ENCODE data around the gene BABAM2. TPM values are rescaled to one million over a fixed set of nuclear protein-coding genes. Genes with fewer than 3 reads are reported as not detected.

The BABAM2 gene
- total RNA-seq, 1 experiment from 2014 or later, result 27.1 TPM

DNA sequence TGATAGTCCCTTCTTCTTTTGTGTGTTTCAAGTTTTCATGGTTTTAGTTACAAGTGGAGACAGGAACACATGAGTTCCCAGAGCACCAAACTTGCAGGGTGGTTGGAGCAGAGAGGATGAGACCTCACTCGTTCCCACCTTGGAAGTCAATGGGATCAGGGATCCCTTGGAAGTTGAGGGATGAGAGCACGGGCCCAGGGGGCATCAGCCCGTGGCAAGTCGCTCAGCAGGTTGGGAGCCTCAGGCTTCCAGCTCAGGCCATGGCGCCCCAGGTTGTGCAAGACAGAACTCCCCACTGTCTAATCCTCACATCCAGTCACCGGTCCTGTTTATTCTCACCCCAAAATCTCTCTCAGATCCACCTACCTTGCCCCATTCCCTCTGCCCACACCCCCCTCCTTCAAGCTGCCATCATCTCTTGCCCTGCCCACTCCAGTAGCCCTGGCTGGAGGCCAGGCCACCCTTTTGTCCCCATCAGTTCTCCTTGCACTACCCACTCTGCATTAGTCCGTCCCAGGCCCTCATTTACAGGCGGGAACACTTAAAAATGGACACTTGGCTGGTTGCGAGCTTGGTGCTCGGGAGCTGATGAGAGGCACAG is 464.5 kb downstream of the BABAM2 start:
- Histone ChIP-seq H3K9me3 (ENCODE audit: control insufficient read depth, low read depth, low read length) (no peaks in the 10 kb centered on the region), H3K79me1 (ENCODE audit: insufficient read depth, low read depth, low read length, poor library complexity, severe bottlenecking) (no peaks in the 10 kb centered on the region), H3K14ac (ENCODE audit: insufficient read depth, low read length) (no peak overlapping the region), H3K23ac (ENCODE audit: insufficient read length, low read depth, low read length) (no peak overlapping the region), H2AFZ (ENCODE audit: low read length) (no peak overlapping the region), H3K9ac (ENCODE audit: extremely low read depth, insufficient read length, low read length) (no peak overlapping the region), H3K4me2 (ENCODE audit: insufficient read depth, insufficient read length, low read length) (no peak overlapping the region), H3K4me1 (ENCODE audit: insufficient read depth, low read length) (no peaks in the 10 kb centered on the region), H2BK15ac (ENCODE audit: low read depth, low read length) (no peak overlapping the region), H3K27me3 (ENCODE audit: insufficient read depth, low read length) (no peaks in the 10 kb centered on the region), H2BK120ac (ENCODE audit: low read depth, low read length, poor library complexity, severe bottlenecking) (no peak overlapping the region), H3K56ac (ENCODE audit: insufficient read length, low read depth, low read length) (no peak overlapping the region), H4K20me1 (ENCODE audit: control insufficient read depth, insufficient read depth, insufficient read length) (no peaks in the 10 kb centered on the region), H3K23me2 (ENCODE audit: insufficient read length, low read depth, low read length, poor library complexity, severe bottlenecking) (no peaks in the 10 kb centered on the region), H4K5ac (ENCODE audit: insufficient read length, low read depth, low read length) (no peak overlapping the region), H2AK5ac (ENCODE audit: insufficient read length, low read length) (no peak overlapping the region), H4K91ac (ENCODE audit: insufficient read length, low read depth, low read length) (no peak overlapping the region), H2BK5ac (ENCODE audit: insufficient read length, low read length) (no peak overlapping the region), H2BK12ac (ENCODE audit: insufficient read length, low read depth, low read length) (no peak overlapping the region), H3K27ac (ENCODE audit: insufficient read length, low read depth, low read length) (no peak overlapping the region), H3T11ph (ENCODE audit: low read length) (no peak overlapping the region), H3K4ac (ENCODE audit: low read depth, low read length) (no peak overlapping the region), H4K8ac (replicated peaks; ENCODE audit: insufficient read length, low read depth, low read length) (no peak overlapping the region), H3K79me2 (ENCODE audit: insufficient read depth, low read length) (no peaks in the 10 kb centered on the region), H3K18ac (ENCODE audit: insufficient read length, low read depth, low read length) (no peak overlapping the region), H2BK20ac (ENCODE audit: low read depth, low read length, poor library complexity, severe bottlenecking) (no peak overlapping the region)
- DNase-seq, result no peak
- H3K27ac Mint-ChIP-seq, result peak overlapping the region in 1 of 3 experiments; percentile 57; a peak in 1 of 7 replicates
- H3K36me3 Mint-ChIP-seq (ENCODE audit: insufficient read depth in 1 of 3, low read depth in 3 of 3), result no peaks in the 10 kb centered on the region; a peak in 2 of 7 replicates
- TF ChIP-seq, protein P1, sequence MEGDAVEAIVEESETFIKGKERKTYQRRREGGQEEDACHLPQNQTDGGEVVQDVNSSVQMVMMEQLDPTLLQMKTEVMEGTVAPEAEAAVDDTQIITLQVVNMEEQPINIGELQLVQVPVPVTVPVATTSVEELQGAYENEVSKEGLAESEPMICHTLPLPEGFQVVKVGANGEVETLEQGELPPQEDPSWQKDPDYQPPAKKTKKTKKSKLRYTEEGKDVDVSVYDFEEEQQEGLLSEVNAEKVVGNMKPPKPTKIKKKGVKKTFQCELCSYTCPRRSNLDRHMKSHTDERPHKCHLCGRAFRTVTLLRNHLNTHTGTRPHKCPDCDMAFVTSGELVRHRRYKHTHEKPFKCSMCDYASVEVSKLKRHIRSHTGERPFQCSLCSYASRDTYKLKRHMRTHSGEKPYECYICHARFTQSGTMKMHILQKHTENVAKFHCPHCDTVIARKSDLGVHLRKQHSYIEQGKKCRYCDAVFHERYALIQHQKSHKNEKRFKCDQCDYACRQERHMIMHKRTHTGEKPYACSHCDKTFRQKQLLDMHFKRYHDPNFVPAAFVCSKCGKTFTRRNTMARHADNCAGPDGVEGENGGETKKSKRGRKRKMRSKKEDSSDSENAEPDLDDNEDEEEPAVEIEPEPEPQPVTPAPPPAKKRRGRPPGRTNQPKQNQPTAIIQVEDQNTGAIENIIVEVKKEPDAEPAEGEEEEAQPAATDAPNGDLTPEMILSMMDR (conservative IDR thresholded peaks at IDR 0.05), result no peak
- H3K27me3 Mint-ChIP-seq (ENCODE audit: low read depth), result no peaks in the 10 kb centered on the region; the same call in 1 of the 2 replicates
- no peak overlapping the region for H3K4me3 Mint-ChIP-seq
- H3K9me3 Mint-ChIP-seq, result no peaks in the 10 kb centered on the region
- peaks cover 6 to 17% of the 10 kb centered on the region in 2 experiments for H3K4me1 Mint-ChIP-seq
- WGBS (ENCODE audit: extremely low coverage, insufficient read length, low lambda C conversion rate), result no CpG with 5 or more reads among the region's 10 CpGs

All from H9 (cell line).